Stimulated activated CD4-positive, alpha-beta T cell treated with anti-CD3 and anti-CD28 coated beads, Interleukin-4, amount 100 ng/mL, for 24 hours (primary cell): Measurements from ENCODE around the gene IFRD2.
"Not testable (repeated sequence)": the region's sequence is repeated elsewhere in the genome, so short reads cannot be mapped to it uniquely, and the experiment has no call there.

Experiments
- DNase-seq: peaks from one replicate; pipeline ENCODE4 v3.0.0-alpha.2; 2020

IFRD2 gene

DNA sequence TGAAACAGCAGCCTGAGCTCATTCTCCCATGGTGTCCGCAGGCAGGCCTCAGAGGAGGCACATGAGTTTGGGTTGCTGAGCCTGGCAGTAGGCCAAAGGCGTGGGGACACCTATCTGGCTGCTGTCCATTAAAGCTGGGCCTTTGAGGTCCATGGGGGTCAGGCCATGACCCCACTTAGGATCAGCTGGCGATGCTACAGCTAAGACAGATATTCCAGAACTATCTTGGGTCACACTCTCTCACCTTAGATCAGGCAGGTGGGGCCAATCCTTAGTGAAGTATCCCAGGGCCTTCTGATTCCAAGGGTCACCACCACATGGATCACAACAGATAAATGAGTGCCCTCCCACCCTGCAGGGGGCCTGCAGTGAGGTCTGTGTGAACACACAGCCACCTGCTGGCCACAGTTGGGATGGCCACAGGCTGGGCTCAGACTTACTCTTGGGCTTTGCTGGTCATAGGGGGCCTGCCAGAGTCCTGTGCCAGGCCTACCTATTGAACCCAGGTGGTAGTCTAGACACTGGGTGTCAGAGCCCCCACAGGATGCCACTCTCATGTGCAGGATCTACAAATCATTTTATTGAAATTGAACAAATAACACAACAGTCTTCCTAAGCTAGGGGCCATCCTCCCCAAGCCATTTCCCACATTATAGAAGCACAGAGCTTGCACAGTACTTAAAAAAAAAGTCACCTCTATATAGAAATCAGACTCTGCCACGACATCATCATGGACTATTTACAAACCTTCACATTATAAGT lies 32.3 kb upstream of the IFRD2 start:
- peak; percentile 70 for DNase-seq

DNA sequence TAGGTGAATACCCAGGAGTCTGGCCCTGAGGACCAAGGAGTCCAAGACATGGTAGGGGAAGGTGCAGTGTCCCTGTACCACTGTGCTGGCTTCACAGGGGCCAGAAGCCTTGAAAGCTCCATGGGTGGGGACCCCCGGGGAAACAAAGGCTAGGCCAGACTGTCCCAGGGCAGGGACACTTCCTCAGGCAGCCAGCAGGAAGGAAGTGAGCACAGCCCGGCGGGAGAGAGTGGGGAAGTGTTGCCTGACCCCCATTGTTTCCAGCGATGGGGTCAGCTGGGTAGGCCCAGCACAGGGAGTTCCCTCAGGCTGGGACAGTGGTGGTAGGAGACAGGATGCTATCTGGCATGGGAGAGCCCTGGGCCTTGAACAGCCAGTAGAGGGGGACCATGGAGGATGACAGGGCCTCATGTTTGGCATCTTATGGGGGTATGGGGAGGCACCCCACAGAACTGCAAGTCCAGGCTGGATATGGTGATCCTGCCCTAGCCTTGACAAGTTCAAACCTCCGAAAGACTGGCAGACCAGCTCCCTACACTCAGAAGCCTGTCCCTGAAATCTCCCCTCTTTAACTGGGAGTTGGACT lies 31.5 kb upstream of the IFRD2 start:
- DNase-seq, result no peak

DNA sequence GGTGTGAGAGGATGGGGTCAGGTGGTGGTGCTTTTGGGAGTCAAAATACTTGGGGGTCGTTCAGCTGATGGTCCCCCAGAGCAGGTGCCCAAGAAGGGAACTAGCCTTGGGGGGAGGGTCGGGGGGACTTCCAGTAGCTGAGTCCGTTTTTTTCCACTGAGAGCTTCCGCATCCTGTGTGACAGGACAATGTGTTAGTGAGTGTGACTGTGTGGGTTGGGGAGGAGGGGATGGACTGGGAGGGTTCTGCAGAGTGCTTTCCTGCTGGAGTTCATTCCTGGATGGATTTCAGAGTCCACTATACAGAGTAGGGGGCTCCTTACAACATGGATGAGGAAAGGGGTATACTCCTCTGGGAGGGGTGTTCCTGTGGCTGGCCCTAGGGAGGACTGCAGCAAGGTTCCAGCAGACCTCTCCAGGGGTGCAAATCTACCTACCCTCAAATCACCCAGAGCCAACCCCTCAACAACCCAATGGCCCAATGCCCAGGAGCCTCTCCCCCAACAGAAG lies 30.9 kb upstream of the IFRD2 start:
- no peak for DNase-seq

DNA sequence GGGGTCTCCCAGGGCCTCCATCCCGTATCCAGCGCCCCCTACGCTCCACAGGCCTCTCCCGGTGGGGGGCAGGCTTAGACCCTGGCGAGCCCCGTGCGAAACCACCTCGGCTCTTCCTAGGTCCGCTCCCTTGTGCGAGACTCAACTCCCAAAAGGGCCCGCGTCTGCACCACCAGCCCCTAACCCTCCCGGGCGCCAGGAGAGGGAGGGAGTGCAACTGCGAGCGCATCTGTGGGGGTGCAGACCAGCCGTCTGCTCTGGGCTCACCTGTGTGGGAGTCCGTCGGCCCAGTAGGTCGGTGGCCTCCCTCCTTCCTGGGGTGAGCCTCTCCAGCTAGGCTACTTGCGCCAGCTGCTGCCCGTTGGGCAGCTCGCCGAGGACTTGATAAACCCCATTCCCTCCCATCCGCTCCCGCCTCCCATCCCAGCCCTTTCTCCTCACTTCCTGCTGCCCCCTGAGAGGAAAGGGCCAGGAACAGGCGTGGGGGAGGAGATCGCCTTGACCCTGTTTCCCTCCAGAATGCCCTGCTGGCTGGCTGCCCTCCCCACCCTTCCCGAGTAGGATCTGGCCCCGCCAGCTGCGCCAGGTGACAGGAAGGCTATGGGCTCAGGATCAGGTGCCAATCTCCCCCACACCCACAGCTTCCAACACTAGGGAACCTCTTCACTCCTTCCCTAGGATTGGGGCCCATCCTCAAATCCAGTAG lies 30.3 kb upstream of the IFRD2 start, which contains the start of gene HYAL2:
HYAL2 (minus strand) TSS at position 360 of the 706 bp plus-strand sequence. CDS start 2,256 bp downstream, outside the sequence.
- DNase-seq, result no peak

DNA sequence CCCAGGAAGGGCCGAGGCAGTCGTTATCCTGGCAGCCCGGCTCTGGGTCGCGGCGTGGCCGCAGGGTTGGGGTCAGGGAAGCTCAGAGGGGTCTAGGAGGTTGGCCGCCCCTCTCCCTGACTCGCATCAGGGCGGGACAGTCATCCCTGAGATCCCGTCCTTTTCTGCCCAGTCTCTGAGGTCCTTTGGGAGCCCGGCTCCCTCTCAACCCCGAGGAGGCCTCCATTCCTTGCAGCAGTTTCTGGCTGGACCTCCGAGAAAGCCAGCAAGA lies 29.8 kb upstream of the IFRD2 start:
- no peak for DNase-seq

DNA sequence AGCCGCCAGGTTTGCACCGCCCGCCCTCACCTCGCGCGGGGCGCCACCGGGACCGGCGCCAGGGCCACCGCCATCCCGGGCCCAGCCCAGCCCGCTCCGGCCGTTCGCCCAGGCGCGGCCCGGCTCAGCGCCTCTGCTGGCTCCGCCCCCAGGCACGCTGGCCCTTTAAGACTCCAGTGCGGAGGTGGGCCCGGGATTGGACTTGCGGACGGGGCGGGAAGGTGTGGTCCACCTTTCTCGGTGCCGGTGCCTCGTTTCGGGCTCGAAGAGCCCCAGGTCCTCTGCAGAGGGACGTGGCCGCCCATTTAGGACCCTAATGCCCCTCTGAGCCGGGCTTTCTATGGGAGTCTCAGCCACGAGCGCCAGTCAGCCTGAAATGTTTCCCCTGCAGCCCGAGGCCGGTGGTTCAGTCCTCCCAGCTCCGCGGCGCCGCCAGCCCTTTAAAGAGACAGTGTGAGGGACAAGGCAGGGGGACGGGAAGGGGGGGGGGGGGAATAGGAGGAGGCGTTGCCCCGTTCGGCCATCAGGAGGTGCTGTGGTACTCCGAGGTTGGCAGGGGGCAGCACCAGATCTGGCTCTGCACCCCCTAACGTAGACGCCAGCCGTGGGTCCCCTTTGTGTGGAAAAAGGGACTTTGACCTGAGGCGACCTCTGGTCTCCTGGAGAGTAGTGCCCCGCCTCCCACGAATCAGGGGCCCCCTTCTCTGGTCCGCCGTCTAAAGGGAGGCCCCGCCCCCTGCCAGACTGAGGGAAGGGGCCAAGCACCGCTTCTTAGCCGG lies 29.3 kb upstream of the IFRD2 start:
- DNase-seq, result peak; percentile 86

DNA sequence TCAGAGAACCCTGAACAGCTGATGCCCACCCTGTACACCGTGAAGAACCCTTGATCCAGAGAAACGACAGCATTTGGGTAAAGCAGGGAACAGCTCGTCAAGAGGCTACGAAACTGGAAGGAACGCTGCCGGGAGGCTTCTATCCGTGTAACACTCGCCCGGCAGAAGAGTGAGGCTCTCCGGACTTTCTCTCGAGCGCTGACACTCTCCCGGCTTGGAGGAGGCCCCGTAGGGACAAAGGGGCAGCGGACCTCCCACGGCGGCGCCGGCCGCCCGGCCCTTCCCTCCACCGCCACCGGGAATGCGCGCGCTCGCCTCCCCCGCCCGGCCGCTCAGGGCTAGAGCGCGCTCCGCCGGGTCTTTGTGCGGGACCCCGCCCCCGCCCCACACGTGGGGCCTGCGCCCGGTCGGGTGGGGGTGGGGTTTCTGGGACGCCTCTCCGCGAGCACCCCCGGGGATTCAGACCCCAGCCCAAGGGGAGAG lies 28.7 kb upstream of the IFRD2 start:
- DNase-seq, result peak; percentile 63

DNA sequence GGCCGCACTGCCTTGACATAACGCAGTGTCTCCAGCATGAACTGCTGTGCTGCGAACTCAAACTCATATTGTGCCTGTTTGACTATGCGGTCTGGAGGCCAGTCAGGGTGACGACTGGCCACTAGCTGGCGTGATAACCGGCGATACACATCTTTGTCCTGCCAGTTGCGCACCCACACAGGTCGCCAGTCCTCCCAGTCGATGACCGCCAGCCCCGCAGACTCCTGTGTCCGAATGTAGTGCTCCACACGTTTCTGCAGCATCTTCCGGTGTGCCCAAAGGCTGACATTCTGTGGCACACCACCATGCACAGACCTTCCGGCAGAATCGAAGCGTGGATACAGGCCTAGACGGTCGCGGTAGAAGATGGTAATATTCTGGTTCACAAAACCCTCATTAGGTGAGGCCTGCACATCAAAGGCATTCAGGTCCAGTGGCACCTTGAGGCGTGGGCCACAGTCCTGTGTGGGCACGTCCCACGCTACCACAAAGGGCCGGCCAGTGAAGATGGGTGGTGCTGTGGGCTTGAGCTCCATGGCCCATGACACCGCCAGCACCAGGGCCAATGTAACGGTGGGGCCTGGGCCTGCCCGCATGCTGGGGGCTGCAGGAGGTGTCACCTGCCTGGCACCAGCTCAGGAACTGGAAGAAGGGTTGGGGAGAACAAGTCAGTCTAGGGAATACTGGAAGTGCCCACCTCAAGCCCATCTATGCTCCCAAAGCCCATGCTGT lies 27.8 kb upstream of the IFRD2 start:
- no peak for DNase-seq

DNA sequence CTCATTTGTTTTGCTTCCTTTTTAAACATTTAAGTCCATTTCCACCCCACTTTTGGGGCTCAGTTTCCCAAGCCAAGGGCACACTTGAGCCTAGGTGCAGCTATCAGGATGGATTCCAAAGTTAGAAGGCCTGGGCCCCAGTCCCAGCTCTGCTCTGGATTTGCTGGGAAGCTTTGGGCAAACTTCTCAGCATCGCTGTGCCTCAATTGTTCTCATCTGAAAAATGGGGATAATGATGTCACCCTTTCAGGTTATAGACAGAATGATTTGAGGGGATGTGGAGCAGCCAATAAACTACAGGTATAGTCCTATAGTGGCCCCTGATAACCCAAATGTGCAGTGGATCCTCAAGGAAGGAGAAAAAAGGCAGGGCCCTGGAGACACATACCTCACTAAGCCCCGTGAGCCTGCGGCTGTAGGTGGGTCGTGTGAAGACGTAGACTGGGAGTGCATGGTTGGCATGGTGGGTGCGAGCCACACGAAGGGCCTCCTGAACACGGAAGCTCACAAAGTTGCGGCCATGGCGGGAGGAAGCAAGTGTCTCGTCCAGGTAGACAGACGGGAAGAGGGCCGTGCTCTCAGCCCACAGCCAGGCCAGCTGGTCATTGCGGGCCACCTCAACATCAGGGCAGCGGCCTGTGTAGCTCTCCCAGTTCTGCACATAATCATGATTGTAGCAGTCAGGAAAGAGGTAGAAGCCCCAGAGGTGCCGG lies 27.1 kb upstream of the IFRD2 start:
- no peak for DNase-seq

DNA sequence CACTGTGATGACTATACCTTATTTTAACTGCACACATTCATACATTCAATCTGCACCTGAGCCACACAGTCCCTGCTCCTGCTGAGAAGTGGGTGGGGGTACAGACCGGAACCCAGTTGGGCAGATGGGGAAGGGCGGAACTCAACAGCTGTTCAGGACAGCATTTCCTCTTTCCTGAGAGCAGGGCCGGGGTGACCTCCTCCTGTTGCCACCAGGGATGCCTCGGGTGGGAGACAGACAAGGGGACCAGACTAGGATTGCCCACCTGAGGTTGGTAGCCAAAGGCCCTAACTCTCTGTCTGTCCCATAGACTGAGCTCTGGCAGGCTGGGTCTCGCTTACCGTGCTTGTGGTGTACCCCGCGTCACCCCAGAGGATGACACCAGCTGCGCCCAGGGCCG lies 26.4 kb upstream of the IFRD2 start:
- no peak for DNase-seq

DNA sequence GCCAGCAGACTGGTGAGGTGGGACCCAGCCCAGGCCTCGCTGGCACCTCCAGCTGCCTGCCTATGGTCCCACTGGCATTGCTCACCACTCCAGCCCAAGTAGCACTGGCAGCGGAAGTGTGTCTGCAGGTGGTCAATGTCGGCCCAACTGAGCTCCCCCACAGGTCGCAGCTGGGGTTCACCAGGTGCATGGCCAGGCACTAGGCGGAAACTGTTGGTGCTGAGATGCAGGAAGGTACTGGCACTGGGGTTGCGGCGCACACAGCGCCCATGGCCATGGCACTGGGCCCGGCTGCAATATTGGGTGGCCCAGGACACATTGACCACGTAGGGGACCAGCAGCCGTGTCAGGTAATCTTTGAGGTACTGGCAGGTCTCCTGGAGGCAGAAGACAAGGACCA lies 25.9 kb upstream of the IFRD2 start:
- no peak for DNase-seq

DNA sequence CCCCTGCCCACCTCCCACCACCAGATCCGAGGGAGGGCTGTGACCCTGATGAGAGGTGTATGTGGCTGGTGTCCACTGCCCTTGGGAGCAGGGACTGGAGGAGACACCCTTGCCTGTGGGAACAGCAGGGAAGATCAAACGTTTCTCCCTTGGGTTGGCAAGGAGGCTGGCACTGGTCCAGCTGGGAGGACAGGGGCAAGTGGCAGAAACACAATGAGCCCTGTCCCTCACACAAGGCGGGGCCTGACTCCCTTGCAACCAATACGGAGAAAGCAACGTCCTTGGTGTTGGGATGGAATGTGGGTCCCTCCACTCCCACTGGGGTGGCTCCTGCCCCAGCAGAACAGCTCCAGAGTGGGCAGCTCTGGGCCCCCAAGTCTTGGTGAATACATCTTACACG lies 25.1 kb upstream of the IFRD2 start:
- DNase-seq, result no peak

DNA sequence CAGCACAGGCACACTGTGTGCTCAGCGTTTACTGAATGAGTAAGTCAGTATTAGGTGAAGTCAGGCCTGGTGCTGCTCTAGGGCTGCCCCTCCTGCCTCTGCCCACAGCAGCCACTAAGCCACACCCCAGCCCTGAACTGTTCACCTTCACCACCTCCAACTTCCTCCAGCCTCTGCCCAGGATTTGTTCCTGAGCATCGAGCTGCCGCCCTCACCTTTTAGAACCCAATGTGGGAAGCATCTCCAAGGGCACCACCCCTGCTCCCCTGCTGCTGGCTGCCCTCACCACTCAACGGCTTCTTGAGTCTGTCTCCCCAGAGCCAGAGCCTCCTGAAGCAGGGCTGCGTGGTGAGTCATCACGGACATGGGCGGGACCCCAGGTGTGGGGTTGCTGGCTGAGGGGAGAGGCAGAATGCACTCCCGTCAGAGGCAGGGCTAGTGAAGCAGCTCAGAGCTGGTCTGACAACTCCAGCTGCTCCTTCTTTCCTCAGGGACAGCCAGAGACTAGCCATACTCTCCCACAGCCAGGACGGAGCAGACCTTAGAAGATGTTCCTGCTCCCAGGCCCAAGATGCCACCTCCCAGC lies 24.5 kb upstream of the IFRD2 start:
- DNase-seq, result peak; percentile 65

DNA sequence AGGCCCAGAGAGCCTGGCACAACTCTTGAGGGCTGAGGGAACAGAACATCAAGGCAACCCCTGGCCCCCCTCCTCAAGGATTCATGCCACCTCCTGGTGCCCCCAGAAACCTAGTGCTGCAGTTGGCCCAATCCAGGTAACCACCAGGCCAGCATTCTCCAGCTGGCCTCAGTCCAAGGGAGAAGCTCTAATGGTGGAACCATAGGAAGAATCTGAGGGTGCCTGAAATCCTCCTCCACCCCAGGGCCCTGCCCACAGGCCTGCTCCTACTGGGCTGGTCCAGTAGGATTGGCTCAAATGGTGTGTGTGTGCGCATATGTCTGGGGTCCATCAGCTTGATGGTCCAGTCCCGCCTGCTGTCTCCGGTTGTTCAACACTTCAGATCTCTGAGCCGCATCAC lies 22.6 kb upstream of the IFRD2 start:
- no peak for DNase-seq

DNA sequence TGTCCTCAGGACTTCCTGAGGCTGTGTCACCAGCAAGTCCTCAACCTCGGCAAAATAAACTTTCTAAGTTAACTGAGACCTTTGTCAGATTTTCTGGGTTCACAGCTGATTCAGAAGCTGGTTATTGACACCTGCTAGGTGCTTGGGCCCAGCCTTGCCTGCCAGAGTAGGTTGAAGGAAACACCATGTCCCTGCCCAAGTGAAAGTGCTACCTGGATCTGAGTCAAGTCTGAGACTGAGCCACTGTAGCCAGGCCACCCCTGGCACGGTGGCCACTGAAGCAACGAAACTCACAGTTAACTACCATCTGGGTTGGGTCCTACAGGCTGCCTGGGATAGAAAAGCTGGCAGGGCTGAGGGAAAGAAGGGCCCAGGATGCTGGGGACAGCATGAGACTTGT lies 22.1 kb upstream of the IFRD2 start:
- DNase-seq, result no peak

DNA sequence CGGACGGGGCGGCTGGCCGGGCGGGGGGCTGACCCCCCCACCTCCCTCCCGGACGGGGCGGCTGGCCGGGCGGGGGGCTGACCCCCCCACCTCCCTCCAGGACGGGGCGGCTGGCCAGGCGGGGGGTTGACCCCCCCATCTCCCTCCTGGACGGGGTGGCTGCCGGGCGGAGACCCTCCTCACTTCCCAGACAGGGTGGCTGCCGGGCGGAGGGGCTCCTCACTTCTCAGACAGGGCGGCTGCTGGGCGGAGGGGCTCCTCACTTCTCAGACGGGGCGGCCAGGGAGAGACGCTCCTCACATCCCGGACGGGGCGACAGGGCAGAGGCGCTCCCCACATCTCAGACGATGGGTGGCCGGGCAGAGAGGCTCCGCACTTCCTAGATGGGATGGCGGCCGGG lies 19.8 kb upstream of the IFRD2 start:
- not testable (repeated sequence) for DNase-seq

DNA sequence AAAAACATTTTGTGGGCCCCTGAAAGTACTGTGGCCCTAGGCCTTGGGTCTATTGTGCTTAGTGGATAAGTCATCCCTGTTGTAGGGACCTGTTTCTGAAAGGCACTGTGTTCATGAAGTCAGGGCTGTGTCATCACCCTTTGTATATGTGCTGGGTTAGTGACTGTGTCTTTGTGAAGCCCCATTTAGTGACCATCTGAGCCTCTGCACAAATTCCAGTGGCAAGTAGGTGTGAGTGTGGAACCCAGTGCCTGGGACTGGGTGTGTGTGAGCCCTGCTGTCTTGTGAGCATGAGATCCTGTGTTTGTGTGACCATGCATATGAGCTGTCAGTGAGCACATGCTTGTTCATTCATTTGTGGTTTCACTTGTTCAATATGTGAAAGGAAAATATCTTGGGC lies 12.4 kb upstream of the IFRD2 start:
- DNase-seq, result no peak

DNA sequence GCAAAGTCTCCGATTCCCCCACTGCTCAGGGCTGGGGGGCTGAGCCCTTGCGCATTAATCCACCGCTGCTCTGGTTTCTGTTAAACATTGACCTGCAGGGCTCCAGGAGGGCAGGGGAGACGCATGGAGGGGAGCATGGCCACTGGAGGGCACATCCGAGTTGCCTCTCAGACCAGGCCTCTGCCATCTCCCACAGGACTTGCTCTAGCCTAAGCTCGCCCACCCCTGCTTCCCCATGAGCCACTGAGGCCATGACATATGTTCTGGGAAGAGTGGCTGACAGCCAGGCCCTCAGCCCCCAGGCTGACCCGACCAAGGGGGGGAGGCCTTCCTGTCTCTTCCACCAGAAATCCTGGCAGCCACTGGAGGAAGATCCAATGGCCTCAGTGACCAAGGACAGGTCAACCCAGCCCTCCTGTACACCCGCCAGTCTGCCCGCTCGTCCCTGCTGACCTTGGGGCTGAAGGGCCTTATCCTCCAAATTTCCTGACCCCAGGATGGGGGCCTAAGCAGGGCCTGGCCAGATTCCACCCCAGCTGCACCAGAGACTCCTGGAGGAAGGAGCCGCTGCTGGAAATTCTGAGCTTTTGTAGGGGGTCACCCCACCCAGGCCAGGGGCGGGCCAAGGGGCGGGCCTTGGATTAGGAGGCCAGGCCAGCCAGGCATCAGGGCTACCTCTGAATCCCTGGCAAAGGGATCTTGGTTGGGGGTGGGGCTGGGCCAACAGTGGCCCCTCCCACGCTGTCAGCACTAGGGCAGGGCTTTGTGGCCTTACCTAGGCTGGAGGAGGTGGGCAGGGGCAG lies 11.0 kb upstream of the IFRD2 start, which contains the start of gene HYAL1:
HYAL1 (minus strand) TSS at position 562 of the 803 bp plus-strand sequence. CDS start 618 bp downstream, outside the sequence.
- DNase-seq, result no peak

DNA sequence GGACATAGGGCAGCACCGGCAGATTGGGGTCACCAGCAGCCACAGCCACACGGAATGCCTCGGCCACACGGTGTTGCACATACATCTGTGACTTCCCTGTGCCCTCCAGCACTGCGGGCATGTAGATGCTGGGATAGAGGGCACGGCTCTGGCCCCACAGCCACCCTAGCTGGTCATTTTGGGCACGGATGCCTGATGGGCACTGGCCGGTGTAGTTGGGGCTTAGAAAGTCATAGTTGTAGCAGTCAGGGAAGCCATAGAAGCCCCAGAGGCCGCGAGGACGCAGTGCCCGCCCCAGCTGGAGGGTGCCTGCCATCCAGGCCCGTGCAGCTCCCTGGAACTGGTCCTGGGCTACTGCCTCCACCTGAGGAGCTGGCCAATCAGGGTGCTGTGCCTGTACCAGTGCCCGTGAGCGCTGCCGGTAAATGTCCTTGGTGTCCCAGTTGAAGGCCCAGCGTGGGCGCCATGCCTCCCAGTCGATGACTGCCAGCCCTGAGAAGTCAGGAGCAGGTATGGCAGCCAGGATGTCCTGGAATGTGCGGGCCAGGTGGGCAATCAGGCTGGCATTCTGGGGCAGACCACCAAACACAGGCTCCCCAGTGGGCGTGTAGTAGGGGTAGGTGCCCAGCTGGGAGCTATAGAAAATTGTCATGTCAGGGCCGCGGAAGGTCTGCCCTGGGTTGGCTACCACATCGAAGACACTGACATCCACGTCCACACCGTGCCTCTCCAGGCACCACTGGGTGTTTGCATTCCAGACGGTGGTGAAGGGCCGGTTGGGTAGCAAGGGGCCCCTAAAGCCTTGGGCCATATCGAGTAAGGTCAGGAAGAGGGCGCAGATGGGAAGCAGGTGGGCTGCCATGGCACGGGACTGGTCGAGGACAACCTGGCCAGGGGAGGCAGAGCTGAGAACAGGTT lies 10.1 kb upstream of the IFRD2 start:
- no peak for DNase-seq
